CD4-positive, CD25-positive, alpha-beta regulatory T cell (primary cell): ENCODE measurements around the gene ERC1. TPM values are rescaled to one million over a fixed set of nuclear protein-coding genes. Genes with fewer than 3 reads are reported as not detected.
A peak's percentile ranks its signal among the peaks of the same experiment; 100 is the strongest.

Experiments used
- ATAC-seq, 2 donors: fragments of 150-1000 bp; cut with Tn5 transposase; one replicate each; pipeline ENCODE4 v1.10.0; 2021; ENCODE audit warnings: low read depth in 2 of 2, moderate number of reproducible peaks in 2 of 2, moderate library complexity in 1 of 2
- DNase-seq, 3 donors: peaks; one replicate each; pipeline versions ENCODE4 v3.0.0 to v3.0.0-alpha.2; 2012 to 2022; ENCODE audit warnings: mixed read lengths in 1 of 3
- H3K27ac ChIP-seq: one replicate; pipeline ENCODE4 v1.7.0; 2013; ENCODE audit warnings: mild to moderate bottlenecking, low read length; ENCODE audit not compliant: insufficient read depth, poor library complexity, severe bottlenecking
- H3K27me3 ChIP-seq: one replicate; pipeline ENCODE4 v1.7.0; 2013; ENCODE audit warnings: low read length; ENCODE audit not compliant: control insufficient read depth, insufficient read depth
- H3K36me3 ChIP-seq: one replicate; pipeline ENCODE4 v1.7.0; 2013; ENCODE audit warnings: mild to moderate bottlenecking, low read length, moderate library complexity; ENCODE audit not compliant: control insufficient read depth, insufficient read depth
- H3K4me1 ChIP-seq: 2 replicates; pipeline ENCODE4 v1.7.0; 2013; ENCODE audit warnings: mild to moderate bottlenecking, low read length; ENCODE audit not compliant: insufficient read depth, control insufficient read depth, poor library complexity, severe bottlenecking
- H3K4me3 ChIP-seq: one replicate; pipeline ENCODE4 v1.7.0; 2013; ENCODE audit warnings: low read depth, mild to moderate bottlenecking, low read length, moderate library complexity
- H3K9me3 ChIP-seq, 2 experiments: 1 replicate in 1 of 2; 2 replicates in 1 of 2; pipeline ENCODE4 v1.7.0; 2013; ENCODE audit warnings: low read length in 2 of 2, mild to moderate bottlenecking in 1 of 2, moderate library complexity in 1 of 2; ENCODE audit not compliant: control insufficient read depth in 2 of 2
- H3K27ac Mint-ChIP-seq, 3 donors: one replicate each; pipeline ENCODE4 v1.8.0; 2020 to 2022; ENCODE audit warnings: mild to moderate bottlenecking in 3 of 3, mixed read lengths in 3 of 3, moderate library complexity in 2 of 3
- H3K27me3 Mint-ChIP-seq: one replicate; pipeline ENCODE4 v1.8.0; 2022; ENCODE audit warnings: mild to moderate bottlenecking, mixed read lengths
- H3K36me3 Mint-ChIP-seq: one replicate; pipeline ENCODE4 v1.8.0; 2020; ENCODE audit warnings: mixed read lengths
- H3K4me1 Mint-ChIP-seq, 4 donors: one replicate each; pipeline ENCODE4 v1.8.0; 2020 to 2022; ENCODE audit warnings: mixed read lengths in 4 of 4, mild to moderate bottlenecking in 1 of 4
- H3K4me3 Mint-ChIP-seq, 4 donors: one replicate each; pipeline ENCODE4 v1.8.0; 2020 to 2022; ENCODE audit warnings: mild to moderate bottlenecking in 4 of 4, mixed read lengths in 4 of 4, moderate library complexity in 3 of 4
- H3K9me3 Mint-ChIP-seq, 7 donors: one replicate each; pipeline ENCODE4 v1.8.0; 2020 to 2022; ENCODE audit warnings: mixed read lengths in 7 of 7, mild to moderate bottlenecking in 3 of 7, moderate library complexity in 2 of 7
- polyA plus RNA-seq, 4 donors: library from polyadenylated mRNA; unstranded; fragments of 300-500 nt; fragmentation: Illumina TruSeq; gene quantifications; one replicate each; pipeline ENCODE4 v1.2.3, GENCODE V29; 2021
- total RNA-seq: library from RNA; stranded (reverse); gene quantifications from one replicate; pipeline ENCODE4 v1.2.3, GENCODE V29; 2022

The ERC1 gene
- total and polyA plus RNA-seq, 5 donors from 2014 or later, result 5.7 to 46.5 (median 7.6) TPM

DNA sequence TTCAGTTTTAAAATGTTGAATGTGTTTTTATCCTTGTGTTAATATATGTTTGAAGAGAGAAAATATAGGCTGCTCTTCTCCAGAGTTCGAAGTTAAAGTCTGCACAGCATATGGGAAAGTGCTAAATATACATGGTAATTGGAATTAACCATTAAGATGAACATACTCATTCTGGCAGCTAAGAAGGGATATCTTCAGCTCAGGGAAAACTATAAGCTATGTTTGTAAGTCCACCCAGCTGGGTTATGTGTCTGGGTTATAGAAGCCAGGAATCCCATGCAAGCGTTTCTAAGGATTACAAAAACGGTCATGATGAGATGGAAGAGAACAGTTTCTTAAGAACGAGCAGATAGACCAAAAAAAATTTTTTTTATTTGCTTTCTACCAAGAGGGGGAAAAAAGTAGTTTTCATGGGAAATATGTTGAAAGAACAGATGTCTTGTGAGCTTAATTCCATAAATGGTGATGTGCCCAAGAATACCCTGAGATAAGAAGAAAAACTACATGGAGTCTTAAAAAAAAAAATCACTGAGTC lies 404.5 kb downstream of the ERC1 start:
- Histone ChIP-seq H3K4me1 (no peaks in the 10 kb centered on the region), H3K36me3 (peaks cover 4% of the 10 kb centered on the region), H3K9me3 (peaks cover 13 to 16% of the 10 kb centered on the region in 2 experiments), H3K27ac (no peak overlapping the region), H3K4me3 (no peak overlapping the region), H3K27me3 (no peaks in the 10 kb centered on the region)
- Mint-ChIP-seq H3K27ac (no peak overlapping the region), H3K27me3 (no peaks in the 10 kb centered on the region), H3K36me3 (peaks cover 14% of the 10 kb centered on the region), H3K4me3 (no peak overlapping the region), H3K4me1 (peaks cover 0 to 6% (median 0%) of the 10 kb centered on the region in 4 donors), H3K9me3 (peaks cover 0 to 8% (median 2%) of the 10 kb centered on the region in 7 donors)
- ATAC-seq, result no peak
- DNase-seq, result no peak

- Mint-ChIP-seq H3K27me3 (no peaks in the 10 kb centered on the region), H3K4me1 (peaks cover 0 to 6% (median 0%) of the 10 kb centered on the region in 4 donors), H3K36me3 (peaks cover 10% of the 10 kb centered on the region), H3K27ac (no peak overlapping the region), H3K9me3 (no peaks in the 10 kb centered on the region), H3K4me3 (no peak overlapping the region)
- no peak for ATAC-seq
- no peaks in the 10 kb centered on the region for H3K9me3 ChIP-seq
- no peaks in the 10 kb centered on the region for H3K4me1 ChIP-seq
- no peak overlapping the region for H3K4me3 ChIP-seq
- H3K27ac ChIP-seq, result no peak overlapping the region
- DNase-seq, result peak in 1 of 3 donors; percentile 11
- H3K36me3 ChIP-seq, result no peaks in the 10 kb centered on the region
- no peaks in the 10 kb centered on the region for H3K27me3 ChIP-seq
Observed at GRCh38 chr12:1398673-1399072, 407.6 kb downstream of the ERC1 start.

DNA sequence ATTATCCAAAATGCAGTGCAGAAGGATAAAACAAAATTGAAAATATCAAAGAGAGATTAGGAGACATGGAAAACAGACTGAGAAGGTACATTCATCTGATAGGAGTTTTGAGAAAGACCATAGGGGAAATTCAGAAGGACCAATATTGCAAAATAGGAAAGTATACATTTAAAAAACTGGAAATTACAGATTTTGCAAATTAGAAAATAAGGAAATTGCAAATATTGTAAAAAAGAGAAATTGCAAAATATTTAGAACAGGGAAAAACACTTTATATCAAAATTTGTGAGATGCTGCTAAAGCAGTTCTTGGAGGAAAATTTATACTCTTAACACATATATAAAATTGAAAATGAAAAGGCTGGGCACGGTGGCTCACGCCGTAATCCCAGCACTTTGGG lies 410.9 kb downstream of the ERC1 start:
- Mint-ChIP-seq H3K9me3 (no peaks in the 10 kb centered on the region), H3K4me1 (peaks cover 0 to 6% (median 0%) of the 10 kb centered on the region in 4 donors), H3K27me3 (no peaks in the 10 kb centered on the region), H3K27ac (no peak overlapping the region), H3K4me3 (no peak overlapping the region), H3K36me3 (peaks cover 4% of the 10 kb centered on the region)
- Histone ChIP-seq H3K4me1 (no peaks in the 10 kb centered on the region), H3K4me3 (no peak overlapping the region), H3K36me3 (no peaks in the 10 kb centered on the region), H3K27ac (no peak overlapping the region), H3K27me3 (no peaks in the 10 kb centered on the region), H3K9me3 (no peaks in the 10 kb centered on the region)
- DNase-seq, result no peak
- ATAC-seq, result no peak

DNA sequence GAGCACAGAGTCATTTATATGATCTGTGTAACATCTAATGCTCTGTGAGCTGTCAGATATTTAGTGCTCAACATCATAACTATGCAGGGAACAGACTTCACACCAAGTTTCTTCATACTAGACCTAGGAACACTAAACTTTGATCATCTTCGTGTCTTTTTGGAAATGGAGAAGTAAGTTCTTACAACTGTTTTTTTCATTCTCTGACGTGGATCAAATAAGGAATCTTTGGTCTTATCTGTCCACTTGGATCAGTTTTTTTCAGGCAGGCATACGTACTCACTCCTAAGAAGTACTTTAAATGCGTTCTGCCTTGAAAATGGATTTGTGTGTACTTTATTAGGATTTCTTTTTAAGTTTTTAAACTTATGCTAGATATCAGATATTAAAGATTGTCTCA lies 412.4 kb downstream of the ERC1 start:
- peaks cover 4% of the 10 kb centered on the region for H3K36me3 Mint-ChIP-seq
- H3K27ac Mint-ChIP-seq, result no peak overlapping the region
- Histone ChIP-seq H3K4me3 (no peak overlapping the region), H3K9me3 (no peaks in the 10 kb centered on the region), H3K36me3 (peaks cover 5% of the 10 kb centered on the region), H3K27me3 (no peaks in the 10 kb centered on the region), H3K4me1 (no peaks in the 10 kb centered on the region), H3K27ac (no peak overlapping the region)
- H3K9me3 Mint-ChIP-seq, result no peaks in the 10 kb centered on the region
- no peak overlapping the region for H3K4me3 Mint-ChIP-seq
- ATAC-seq (no peak), DNase-seq (no peak)
- no peaks in the 10 kb centered on the region for H3K4me1 Mint-ChIP-seq
- no peaks in the 10 kb centered on the region for H3K27me3 Mint-ChIP-seq

DNA sequence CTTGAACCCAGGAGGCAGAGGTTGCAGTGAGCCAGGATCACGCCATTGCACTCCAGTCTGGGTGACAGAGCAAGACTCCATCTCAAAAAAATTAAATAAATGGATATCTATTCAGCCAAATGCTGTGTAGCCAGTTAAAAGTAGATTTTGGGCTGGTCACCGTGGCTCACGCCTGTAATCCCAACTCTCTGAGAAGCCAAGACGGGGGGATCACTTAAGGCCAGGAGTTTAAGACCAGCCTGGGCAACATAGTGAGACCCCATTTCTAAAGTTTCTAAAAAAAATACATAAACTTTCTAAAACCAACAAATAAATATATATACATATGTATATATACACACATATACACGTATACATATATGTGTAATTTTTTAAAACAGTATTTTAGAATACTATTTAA lies 414.6 kb downstream of the ERC1 start:
- no peak overlapping the region for H3K27ac Mint-ChIP-seq
- no peaks in the 10 kb centered on the region for H3K27me3 Mint-ChIP-seq
- Histone ChIP-seq H3K4me3 (no peak overlapping the region), H3K36me3 (peaks cover 14% of the 10 kb centered on the region), H3K27ac (no peak overlapping the region), H3K27me3 (no peaks in the 10 kb centered on the region), H3K9me3 (no peaks in the 10 kb centered on the region), H3K4me1 (no peaks in the 10 kb centered on the region)
- H3K9me3 Mint-ChIP-seq, result no peaks in the 10 kb centered on the region
- H3K36me3 Mint-ChIP-seq, result peaks cover 19% of the 10 kb centered on the region
- no peak overlapping the region for H3K4me3 Mint-ChIP-seq
- H3K4me1 Mint-ChIP-seq, result no peaks in the 10 kb centered on the region
- no peak for DNase-seq
- ATAC-seq, result no peak

GRCh38 chr12:1410794-1411193 lies 419.8 kb downstream of the ERC1 start:
- H3K27me3 ChIP-seq, result no peaks in the 10 kb centered on the region
- Mint-ChIP-seq H3K27ac (no peak overlapping the region), H3K9me3 (no peaks in the 10 kb centered on the region), H3K4me3 (no peak overlapping the region), H3K27me3 (no peaks in the 10 kb centered on the region), H3K4me1 (no peaks in the 10 kb centered on the region), H3K36me3 (peaks cover 47% of the 10 kb centered on the region)
- H3K36me3 ChIP-seq, result peaks cover 33% of the 10 kb centered on the region
- no peak overlapping the region for H3K27ac ChIP-seq
- H3K9me3 ChIP-seq, result no peaks in the 10 kb centered on the region
- no peaks in the 10 kb centered on the region for H3K4me1 ChIP-seq
- ATAC-seq (no peak), DNase-seq (no peak)
- H3K4me3 ChIP-seq, result no peak overlapping the region

GRCh38 chr12:1413930-1414329 lies 422.9 kb downstream of the ERC1 start:
- H3K27ac ChIP-seq, result no peak overlapping the region

GRCh38 chr12:1418144-1418543 lies 427.1 kb downstream of the ERC1 start:
- Mint-ChIP-seq H3K9me3 (peaks cover 0 to 13% (median 4%) of the 10 kb centered on the region in 7 donors), H3K27me3 (no peaks in the 10 kb centered on the region), H3K36me3 (peaks cover 63% of the 10 kb centered on the region), H3K4me3 (no peak overlapping the region), H3K27ac (no peak overlapping the region), H3K4me1 (peaks cover 4 to 20% (median 7%) of the 10 kb centered on the region in 4 donors)
- H3K4me1 ChIP-seq, result no peaks in the 10 kb centered on the region
- H3K9me3 ChIP-seq, result peaks cover 8 to 11% of the 10 kb centered on the region in 2 experiments
- no peak for DNase-seq
- H3K27ac ChIP-seq, result no peak overlapping the region
- no peak for ATAC-seq
- H3K4me3 ChIP-seq, result no peak overlapping the region
- H3K36me3 ChIP-seq, result peaks cover 5% of the 10 kb centered on the region
- H3K27me3 ChIP-seq, result no peaks in the 10 kb centered on the region

More at GRCh38 chr12:1413930-1414329, 422.9 kb downstream of the ERC1 start:
- Mint-ChIP-seq H3K27me3 (no peaks in the 10 kb centered on the region), H3K27ac (no peak overlapping the region), H3K4me3 (no peak overlapping the region), H3K4me1 (peaks cover 0 to 5% (median 0%) of the 10 kb centered on the region in 4 donors), H3K9me3 (peaks cover 0 to 2% (median 0%) of the 10 kb centered on the region in 7 donors), H3K36me3 (peaks cover 61% of the 10 kb centered on the region)
- Histone ChIP-seq H3K36me3 (peaks cover 23% of the 10 kb centered on the region), H3K27me3 (no peaks in the 10 kb centered on the region), H3K9me3 (no peaks in the 10 kb centered on the region), H3K4me1 (no peaks in the 10 kb centered on the region), H3K4me3 (no peak overlapping the region)
- no peak for ATAC-seq
- no peak for DNase-seq
